ENCODE data around the gene GPATCH8. TPM values are rescaled to one million over a fixed set of nuclear protein-coding genes. Genes with fewer than 3 reads are reported as not detected.

GPATCH8 gene
- total RNA-seq, 1 experiment from 2014 or later = 40.8 TPM

Other genes starting within 250 kb of the GPATCH8 start
- not detected in 2 replicates for gene SLC4A1, start 235.3 kb downstream of the GPATCH8 start, total RNA-seq (2022)
- gene RUNDC3A, start 194.8 kb downstream of the GPATCH8 start, total RNA-seq (2022) = 0.28 and 1.0 TPM in 2 replicates
- gene SLC25A39, start 178.6 kb downstream of the GPATCH8 start, total RNA-seq (2022) = 157 and 169 TPM in 2 replicates
- gene GRN, start 158.1 kb downstream of the GPATCH8 start, total RNA-seq (2022) = 143 and 144 TPM in 2 replicates
- gene FAM171A2, start 139.6 kb downstream of the GPATCH8 start, total RNA-seq (2022) = 0.30 TPM in 1 of 2 replicates, not detected in the other
- gene ITGA2B, start 113.8 kb downstream of the GPATCH8 start, total RNA-seq (2022) = 0.12 and 0.52 TPM in 2 replicates
- 6.8 and 10.1 TPM in 2 replicates for gene FZD2, start 54.1 kb upstream of the GPATCH8 start, total RNA-seq (2022)
- gene MEIOC, start 153.1 kb upstream of the GPATCH8 start, total RNA-seq (2022) = not detected in 2 replicates
- 32.8 and 33.6 TPM in 2 replicates for gene CCDC43, start 186.4 kb upstream of the GPATCH8 start, total RNA-seq (2022)
- 13.9 TPM in 2 replicates for gene DBF4B, start 205.3 kb upstream of the GPATCH8 start, total RNA-seq (2022)